HG03039 (cell line): ENCODE results near the gene OR10V1.
A peak's percentile ranks its signal among the peaks of the same experiment; 100 is the strongest.

Source experiments
- ATAC-seq: cut with Tn5 transposase; IDR thresholded peaks from one replicate; pipeline ENCODE4 v1.9.1; 2021; ENCODE audit warnings: mild to moderate bottlenecking, moderate library complexity; ENCODE audit not compliant: unreplicated experiment

OR10V1 gene

GRCh38 chr11:59713745-59714144 is at the start of gene OR10V1:
Gene OR10V1, minus strand, starts transcription at chr11:59713845. Its CDS starts 0 bp downstream, at chr11:59713845.
- ATAC-seq = no peak

GRCh38 chr11:59761993-59762392 is 48.3 kb upstream of the OR10V1 start:
- no peak for ATAC-seq

GRCh38 chr11:59760771-59761170 is 47.1 kb upstream of the OR10V1 start:
- no peak for ATAC-seq

GRCh38 chr11:59759900-59760299 is 46.3 kb upstream of the OR10V1 start:
- ATAC-seq = no peak

- ATAC-seq = no peak
Measured at GRCh38 chr11:59758401-59759037, 44.9 kb upstream of the OR10V1 start.

- ATAC-seq = no peak
Measured at GRCh38 chr11:59756845-59757244, 43.2 kb upstream of the OR10V1 start.

- ATAC-seq = no peak
Measured at GRCh38 chr11:59756558-59756840, 42.9 kb upstream of the OR10V1 start.

- ATAC-seq = peak; percentile 7
Measured at GRCh38 chr11:59755701-59756557, 42.3 kb upstream of the OR10V1 start.

GRCh38 chr11:59754859-59755700 is 41.4 kb upstream of the OR10V1 start, which contains the start of gene STX3:
Gene STX3, plus strand, starts transcription at chr11:59755376. Its CDS starts 230 bp downstream, at chr11:59755606.
- peak; percentile 66 for ATAC-seq

GRCh38 chr11:59754494-59754858 is 40.8 kb upstream of the OR10V1 start:
- no peak for ATAC-seq

GRCh38 chr11:59753650-59754493 is 40.2 kb upstream of the OR10V1 start:
- peak; percentile 66 for ATAC-seq

GRCh38 chr11:59746111-59746510 is 32.5 kb upstream of the OR10V1 start:
- ATAC-seq = no peak

GRCh38 chr11:59730896-59731565 is 17.4 kb upstream of the OR10V1 start:
- ATAC-seq = no peak

- no peak for ATAC-seq
Measured at GRCh38 chr11:59729834-59730233, 16.2 kb upstream of the OR10V1 start.

GRCh38 chr11:59728913-59729312 is 15.3 kb upstream of the OR10V1 start:
- ATAC-seq = no peak

GRCh38 chr11:59728154-59728553 is 14.5 kb upstream of the OR10V1 start:
- no peak for ATAC-seq

GRCh38 chr11:59727426-59727825 is 13.8 kb upstream of the OR10V1 start:
- no peak for ATAC-seq

- ATAC-seq = no peak
Measured at GRCh38 chr11:59724066-59724465, 10.4 kb upstream of the OR10V1 start.

- no peak for ATAC-seq
Measured at GRCh38 chr11:59719556-59719955, 5.9 kb upstream of the OR10V1 start.

- no peak for ATAC-seq
Measured at GRCh38 chr11:59716051-59716450, 2.4 kb upstream of the OR10V1 start.
